ENCODE measurements around the gene DDIT3.

- TF ChIP-seq CTCF (IDR thresholded peaks at IDR 0.05; ENCODE audit: poor library complexity, severe bottlenecking) = no peak
- no peak for TF ChIP-seq EZH2 (IDR thresholded peaks at IDR 0.05; ENCODE audit: borderline replicate concordance, insufficient read depth, low read length, poor library complexity, severe bottlenecking)
- TF ChIP-seq TAF1 (IDR thresholded peaks at IDR 0.05; ENCODE audit: low read depth) = no peak
- TF ChIP-seq POLR2AphosphoS5 (IDR thresholded peaks at IDR 0.05) = no peak
- TF ChIP-seq EP300 (conservative IDR thresholded peaks at IDR 0.05; ENCODE audit: poor library complexity, severe bottlenecking) = no peak
- TF ChIP-seq, protein P1, sequence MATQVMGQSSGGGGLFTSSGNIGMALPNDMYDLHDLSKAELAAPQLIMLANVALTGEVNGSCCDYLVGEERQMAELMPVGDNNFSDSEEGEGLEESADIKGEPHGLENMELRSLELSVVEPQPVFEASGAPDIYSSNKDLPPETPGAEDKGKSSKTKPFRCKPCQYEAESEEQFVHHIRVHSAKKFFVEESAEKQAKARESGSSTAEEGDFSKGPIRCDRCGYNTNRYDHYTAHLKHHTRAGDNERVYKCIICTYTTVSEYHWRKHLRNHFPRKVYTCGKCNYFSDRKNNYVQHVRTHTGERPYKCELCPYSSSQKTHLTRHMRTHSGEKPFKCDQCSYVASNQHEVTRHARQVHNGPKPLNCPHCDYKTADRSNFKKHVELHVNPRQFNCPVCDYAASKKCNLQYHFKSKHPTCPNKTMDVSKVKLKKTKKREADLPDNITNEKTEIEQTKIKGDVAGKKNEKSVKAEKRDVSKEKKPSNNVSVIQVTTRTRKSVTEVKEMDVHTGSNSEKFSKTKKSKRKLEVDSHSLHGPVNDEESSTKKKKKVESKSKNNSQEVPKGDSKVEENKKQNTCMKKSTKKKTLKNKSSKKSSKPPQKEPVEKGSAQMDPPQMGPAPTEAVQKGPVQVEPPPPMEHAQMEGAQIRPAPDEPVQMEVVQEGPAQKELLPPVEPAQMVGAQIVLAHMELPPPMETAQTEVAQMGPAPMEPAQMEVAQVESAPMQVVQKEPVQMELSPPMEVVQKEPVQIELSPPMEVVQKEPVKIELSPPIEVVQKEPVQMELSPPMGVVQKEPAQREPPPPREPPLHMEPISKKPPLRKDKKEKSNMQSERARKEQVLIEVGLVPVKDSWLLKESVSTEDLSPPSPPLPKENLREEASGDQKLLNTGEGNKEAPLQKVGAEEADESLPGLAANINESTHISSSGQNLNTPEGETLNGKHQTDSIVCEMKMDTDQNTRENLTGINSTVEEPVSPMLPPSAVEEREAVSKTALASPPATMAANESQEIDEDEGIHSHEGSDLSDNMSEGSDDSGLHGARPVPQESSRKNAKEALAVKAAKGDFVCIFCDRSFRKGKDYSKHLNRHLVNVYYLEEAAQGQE (IDR thresholded peaks at IDR 0.05; ENCODE audit: borderline replicate concordance) = no peak
- TF ChIP-seq RAD21 (conservative IDR thresholded peaks at IDR 0.05) = no peak
- no peak for TF ChIP-seq SMC3 (conservative IDR thresholded peaks at IDR 0.05; ENCODE audit: poor library complexity)
Measured at GRCh38 chr12:57543581-57543980, 23.3 kb upstream of the DDIT3 start.
